A549 (cell line): ENCODE measurements around the gene ELF3. TPM values are rescaled to one million over a fixed set of nuclear protein-coding genes. Genes with fewer than 3 reads are reported as not detected.
A peak's percentile ranks its signal among the peaks of the same experiment; 100 is the strongest.

ENCODE experiments used
- ATAC-seq, 2 experiments: fragments of 200-7000 bp in 1 of 2; fragments of >200 bp in 1 of 2; cut with Nextera tagmentation in 1 of 2; cut with Tn5 transposase in 1 of 2; 3 replicates each; pipeline versions ENCODE4 v1.8.0 to v1.9.1; 2018 to 2020; ENCODE audit warnings: mild to moderate bottlenecking in 1 of 2, moderate library complexity in 1 of 2
- CTCF ChIA-PET: fragments of 300-600 bp; sonication (Branson Sonifier 250); formaldehyde crosslinking; extraction: SDS; loops from one replicate; lab custom pipeline; 2021; ENCODE audit warnings: antibody characterized with exemption, inconsistent platforms; lab: Yijun Ruan, JAX
- POLR2A ChIA-PET: fragments of 350-600 bp; formaldehyde crosslinking; extraction: SDS; loops from one replicate; lab custom pipeline; 2021; ENCODE audit warnings: antibody characterized with exemption, inconsistent platforms; lab: Yijun Ruan, JAX
- DNase-seq, 2 experiments: peaks; one replicate each; pipeline versions ENCODE4 v3.0.0 to v3.0.0-alpha.2; 2011 to 2016; ENCODE audit warnings: low read depth in 1 of 2, low spot score in 1 of 2
- FAIRE-seq: peaks from 2 replicates; lab custom pipeline; 2011; peaks lifted over from hg19 to GRCh38; lab: Jason Lieb, UNC
- H3K27ac ChIP-seq, 2 experiments: fragments of >200 bp; sonication (Bioruptor Twin); formaldehyde crosslinking; 3 replicates each; pipeline ENCODE4 v1.5.1; 2016 to 2017
- H3K4me1 ChIP-seq: fragments of >200 bp; sonication (Bioruptor Twin); formaldehyde crosslinking; 3 replicates; pipeline ENCODE4 v1.6.1; 2016
- H3K4me2 ChIP-seq: fragments of >200 bp; sonication (Bioruptor Twin); formaldehyde crosslinking; 3 replicates; pipeline ENCODE4 v1.6.1; 2016
- H3K4me3 ChIP-seq: fragments of >200 bp; sonication (Bioruptor Twin); formaldehyde crosslinking; 3 replicates; pipeline ENCODE4 v1.5.1; 2016
- H3K9me3 ChIP-seq: fragments of >200 bp; sonication (Bioruptor Twin); formaldehyde crosslinking; 3 replicates; pipeline ENCODE4 v1.6.1; 2016
- CBX2 ChIP-seq: fragments of 200-600 bp; sonication (generic); IDR thresholded peaks from 2 replicates; pipeline ENCODE4 v1.6.1; 2016; ENCODE audit warnings: low read depth, mild to moderate bottlenecking, borderline replicate concordance
- CBX8 ChIP-seq: fragments of 200-600 bp; sonication (generic); IDR thresholded peaks from 2 replicates; pipeline ENCODE4 v1.6.1; 2016
- CEBPB ChIP-seq, 2 experiments: fragments of >200 bp in 1 of 2; sonication (Bioruptor Twin) in 1 of 2; formaldehyde crosslinking in 1 of 2; IDR thresholded peaks; 2 replicates each; pipeline ENCODE4 v1.6.1; 2012 to 2016
- CHD4 ChIP-seq: fragments of 200-600 bp; sonication (generic); IDR thresholded peaks from 2 replicates; pipeline ENCODE4 v1.6.1; 2016; ENCODE audit warnings: antibody characterized with exemption, mild to moderate bottlenecking, borderline replicate concordance
- EHF ChIP-seq: fragments of 250-450 bp; sonication (Bioruptor Pico); IDR thresholded peaks from 2 replicates; pipeline ENCODE4 v1.5.0; 2020; ENCODE audit warnings: mild to moderate bottlenecking
- EP300 ChIP-seq, 2 experiments: fragments of >200 bp; sonication (Bioruptor Twin); formaldehyde crosslinking; IDR thresholded peaks; 2 replicates in 1 of 2; 3 replicates in 1 of 2; pipeline ENCODE4 v1.6.1; 2016 to 2017
- FOSB ChIP-seq: fragments of 250-450 bp; sonication (Bioruptor Pico); IDR thresholded peaks from 2 replicates; pipeline ENCODE4 v1.5.0; 2020; ENCODE audit warnings: mild to moderate bottlenecking, moderate library complexity
- FOSL2 ChIP-seq, 2 experiments: fragments of 450-650 bp in 1 of 2; fragments of >200 bp in 1 of 2; sonication (Bioruptor Twin) in 1 of 2; formaldehyde crosslinking; IDR thresholded peaks; 2 replicates each; pipeline versions ENCODE4 v1.5.0 to v1.6.1; 2016 to 2020; ENCODE audit warnings: mild to moderate bottlenecking in 1 of 2, moderate library complexity in 1 of 2
- GATA3 ChIP-seq: IDR thresholded peaks from 2 replicates; pipeline ENCODE4 v1.6.1; 2012; ENCODE audit warnings: borderline replicate concordance
- HOXA7 ChIP-seq: fragments of 250-450 bp; sonication (Bioruptor Pico); IDR thresholded peaks from 2 replicates; pipeline ENCODE4 v1.5.0; 2020; ENCODE audit warnings: mild to moderate bottlenecking, moderate library complexity
- HOXB13 ChIP-seq: fragments of 250-450 bp; sonication (Bioruptor Pico); IDR thresholded peaks from 2 replicates; pipeline ENCODE4 v1.5.0; 2020; ENCODE audit warnings: low read depth, mild to moderate bottlenecking, moderate library complexity
- JUN ChIP-seq, 2 experiments: fragments of >200 bp; sonication (Bioruptor Twin); formaldehyde crosslinking; IDR thresholded peaks; 2 replicates in 1 of 2; 3 replicates in 1 of 2; pipeline ENCODE4 v1.6.1; 2016 to 2017
- JUNB ChIP-seq: fragments of >200 bp; sonication (Bioruptor Twin); formaldehyde crosslinking; IDR thresholded peaks from 2 replicates; pipeline ENCODE4 v1.6.1; 2016
- MAZ ChIP-seq: fragments of 150-350 bp; IDR thresholded peaks from 2 replicates; pipeline ENCODE4 v1.6.1; 2014; ENCODE audit warnings: antibody characterized with exemption, low read depth, low read length, borderline replicate concordance
- NPAS2 ChIP-seq: fragments of 250-450 bp; sonication (Bioruptor Pico); IDR thresholded peaks from 2 replicates; pipeline ENCODE4 v1.8.0; 2022; ENCODE audit warnings: mild to moderate bottlenecking, moderate library complexity, borderline replicate concordance
- PHF8 ChIP-seq: fragments of 200-600 bp; sonication (generic); IDR thresholded peaks from 2 replicates; pipeline ENCODE4 v1.6.1; 2016; ENCODE audit warnings: low read depth, mild to moderate bottlenecking, antibody characterized with exemption, moderate library complexity, borderline replicate concordance
- POLR2A ChIP-seq: IDR thresholded peaks from 2 replicates; pipeline ENCODE4 v1.6.1; 2012; ENCODE audit warnings: mild to moderate bottlenecking, low read length
- POLR2AphosphoS2 ChIP-seq: conservative IDR thresholded peaks from 2 replicates; pipeline ENCODE4 v1.6.1; 2012; ENCODE audit warnings: low read length, improper control_type of control experiment, inconsistent platforms
- RAD21 ChIP-seq, 2 experiments: fragments of >200 bp in 1 of 2; sonication (Bioruptor Twin) in 1 of 2; formaldehyde crosslinking in 1 of 2; IDR thresholded peaks in 1 of 2; conservative IDR thresholded peaks in 1 of 2; 2 replicates in 1 of 2; 3 replicates in 1 of 2; pipeline ENCODE4 v1.6.1; 2012 to 2018; ENCODE audit warnings: inconsistent platforms in 1 of 2
- SMC3 ChIP-seq: fragments of >200 bp; sonication (Bioruptor Twin); formaldehyde crosslinking; IDR thresholded peaks from 3 replicates; pipeline ENCODE4 v1.6.1; 2018; ENCODE audit warnings: inconsistent platforms
- TFCP2L1 ChIP-seq: fragments of 250-450 bp; sonication (Bioruptor Pico); IDR thresholded peaks from 2 replicates; pipeline ENCODE4 v1.5.0; 2021; ENCODE audit warnings: mild to moderate bottlenecking
- WGBS: methylation state at CpG from one replicate; pipeline ENCODE4 v1.1.6; 2017; ENCODE audit errors: missing lambda C conversion rate; 5-methylcytosine and 5-hydroxymethylcytosine counted together
- polyA minus RNA-seq: library from RNA; depleted of rRNA, polyadenylated mRNA; stranded (reverse); fragments of >200 nt; gene quantifications from 2 replicates; pipeline ENCODE4 v1.2.3, GENCODE V29; 2011; rRNA and poly(A)+ RNA removed
- polyA plus RNA-seq, 4 experiments: library from polyadenylated mRNA; depleted of rRNA in 3 of 4; stranded (reverse); fragments of >200 nt; fragmentation: RNase III in 1 of 4; extraction: RNeasy Plus Mini Kit Qiagen cat#74134 plus additional on column Dnase treatment in 1 of 4; gene quantifications; 2 replicates in 3 of 4; 3 replicates in 1 of 4; pipeline ENCODE4 v1.2.3, GENCODE V29; 2011 to 2017
- TF ChIP-seq, protein P1 (sequence below): fragments of 150-350 bp; IDR thresholded peaks from 2 replicates; pipeline ENCODE4 v1.6.1; 2014; ENCODE audit warnings: low read depth, mild to moderate bottlenecking, low read length
- TF ChIP-seq, protein P2 (sequence below): fragments of 250-450 bp; sonication (Bioruptor Pico); IDR thresholded peaks from 2 replicates; pipeline ENCODE4 v1.5.0; 2021; ENCODE audit warnings: mild to moderate bottlenecking, moderate library complexity, borderline replicate concordance
- TF ChIP-seq, protein P3 (sequence below): IDR thresholded peaks from 2 replicates; pipeline ENCODE4 v1.6.1; 2012; ENCODE audit warnings: low read depth, borderline replicate concordance
- TF ChIP-seq, protein P4 (sequence below): fragments of >200 bp; sonication (Bioruptor Twin); formaldehyde crosslinking; IDR thresholded peaks from 3 replicates; pipeline ENCODE4 v1.6.1; 2016
- TF ChIP-seq, protein P5 (sequence below): IDR thresholded peaks from 2 replicates; pipeline ENCODE4 v1.6.1; 2012
- TF ChIP-seq, protein P6 (sequence below): IDR thresholded peaks from 2 replicates; pipeline ENCODE4 v1.6.1; 2012

The ELF3 gene
- polyA plus RNA-seq (2011; rRNA removed) (334 and 365 TPM in 2 replicates), polyA plus RNA-seq (2017; fragmentation: RNase III; extraction: RNeasy Plus Mini Kit Qiagen cat#74134 plus additional on column Dnase treatment) (138 to 180 TPM (median 179 TPM) in 3 replicates), polyA minus RNA-seq (661 and 758 TPM in 2 replicates)
- polyA plus RNA-seq (2012; cell fraction: cytosol; rRNA removed): 197 and 257 TPM in 2 replicates
- 1,053 and 1,132 TPM in 2 replicates for polyA plus RNA-seq (2012; cell fraction: nucleus; rRNA removed)

DNA sequence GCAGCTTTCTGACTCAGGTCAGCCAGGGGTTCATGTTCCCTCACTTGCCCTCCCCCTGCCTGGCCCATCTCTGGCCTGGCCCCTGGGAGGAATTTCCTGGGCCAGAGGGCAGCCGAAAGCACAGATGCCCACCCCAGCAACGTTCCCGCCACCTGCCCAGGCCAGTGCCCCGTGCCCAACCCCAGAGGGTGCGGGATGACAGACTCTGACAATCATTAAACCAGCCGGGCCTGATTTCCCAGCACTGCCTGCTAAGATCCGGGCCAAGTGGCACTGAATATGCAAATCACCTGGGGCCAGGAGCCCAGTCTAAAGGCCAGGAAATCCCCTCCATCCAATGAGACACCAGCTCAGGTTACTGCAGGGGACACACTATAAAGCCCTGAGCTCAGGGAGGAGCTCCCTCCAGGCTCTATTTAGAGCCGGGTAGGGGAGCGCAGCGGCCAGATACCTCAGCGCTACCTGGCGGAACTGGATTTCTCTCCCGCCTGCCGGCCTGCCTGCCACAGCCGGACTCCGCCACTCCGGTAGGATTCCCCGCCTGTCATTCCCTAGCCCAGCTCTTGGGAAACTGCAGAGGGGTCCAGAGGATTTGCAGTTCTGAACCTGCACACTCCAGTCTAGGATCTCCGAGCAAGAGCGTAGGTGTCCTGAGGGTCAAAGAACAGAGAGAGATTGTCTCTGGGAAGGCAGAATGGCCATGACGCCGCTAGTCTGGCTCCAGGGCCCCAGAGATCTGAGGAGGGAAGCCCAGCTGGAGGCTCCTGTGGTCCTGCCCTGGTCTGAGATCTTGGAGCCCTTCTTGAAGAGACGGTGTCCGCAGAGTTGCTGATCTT, at the start of gene ELF3:
Gene ELF3, plus strand, starts transcription at position 408 of the 836 bp plus-strand sequence. CDS start 550 bp downstream, outside the sequence.
- Histone ChIP-seq H3K27ac (peak within 1 kb of the TSS; percentile 93 to 94), H3K4me3 (peak within 1 kb of the TSS; percentile 95), H3K9me3 (no peaks in the 10 kb centered on the region), H3K4me1 (peaks cover 64% of the 10 kb centered on the region), H3K4me2 (peak within 1 kb of the TSS; percentile 88)
- 2% methylated on average over 11 of the region's 24 CpGs for WGBS
- POLR2A ChIA-PET: interaction anchor here (0.6 to 3.7 kb wide), 37 partner anchors 9 to 547 kb away, joined by 3 to 147 read pairs (median 5); partner anchors contain the start of genes GPR37L1 and RNPEP
- CTCF ChIA-PET: interaction anchor here (0.6 to 46.8 kb wide), 24 partner anchors 7 to 115 kb away, joined by 3 to 1624 read pairs (median 5); partner anchors contain the start of gene GPR37L1
- FAIRE-seq (peak; percentile 99), DNase-seq (peak; percentile 98 to 100), ATAC-seq (peak; percentile 83 to 87)
- TF ChIP-seq CEBPB (IDR thresholded peaks at IDR 0.05): 0 out of 4 replicates have a peak, but pooled peaks of 1 of the 2 experiments have one; percentile 20
- TF ChIP-seq CBX2: no peak
- no peak for TF ChIP-seq CBX8
- TF ChIP-seq, protein P1, sequence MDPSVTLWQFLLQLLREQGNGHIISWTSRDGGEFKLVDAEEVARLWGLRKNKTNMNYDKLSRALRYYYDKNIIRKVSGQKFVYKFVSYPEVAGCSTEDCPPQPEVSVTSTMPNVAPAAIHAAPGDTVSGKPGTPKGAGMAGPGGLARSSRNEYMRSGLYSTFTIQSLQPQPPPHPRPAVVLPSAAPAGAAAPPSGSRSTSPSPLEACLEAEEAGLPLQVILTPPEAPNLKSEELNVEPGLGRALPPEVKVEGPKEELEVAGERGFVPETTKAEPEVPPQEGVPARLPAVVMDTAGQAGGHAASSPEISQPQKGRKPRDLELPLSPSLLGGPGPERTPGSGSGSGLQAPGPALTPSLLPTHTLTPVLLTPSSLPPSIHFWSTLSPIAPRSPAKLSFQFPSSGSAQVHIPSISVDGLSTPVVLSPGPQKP: no peak
- peak; percentile 60; the same call in 1 of the 2 replicates for TF ChIP-seq HOXA7 (CRISPR knock-in tag)
- no peak for TF ChIP-seq CHD4
- no peak; the same call in 1 of the 2 replicates for TF ChIP-seq HOXB13 (CRISPR knock-in tag)
- TF ChIP-seq POLR2A: peak; percentile 100
- TF ChIP-seq POLR2AphosphoS2: peak; percentile 75; the same call in 1 of the 2 replicates
- TF ChIP-seq EHF (CRISPR knock-in tag): no peak
- TF ChIP-seq, protein P2, sequence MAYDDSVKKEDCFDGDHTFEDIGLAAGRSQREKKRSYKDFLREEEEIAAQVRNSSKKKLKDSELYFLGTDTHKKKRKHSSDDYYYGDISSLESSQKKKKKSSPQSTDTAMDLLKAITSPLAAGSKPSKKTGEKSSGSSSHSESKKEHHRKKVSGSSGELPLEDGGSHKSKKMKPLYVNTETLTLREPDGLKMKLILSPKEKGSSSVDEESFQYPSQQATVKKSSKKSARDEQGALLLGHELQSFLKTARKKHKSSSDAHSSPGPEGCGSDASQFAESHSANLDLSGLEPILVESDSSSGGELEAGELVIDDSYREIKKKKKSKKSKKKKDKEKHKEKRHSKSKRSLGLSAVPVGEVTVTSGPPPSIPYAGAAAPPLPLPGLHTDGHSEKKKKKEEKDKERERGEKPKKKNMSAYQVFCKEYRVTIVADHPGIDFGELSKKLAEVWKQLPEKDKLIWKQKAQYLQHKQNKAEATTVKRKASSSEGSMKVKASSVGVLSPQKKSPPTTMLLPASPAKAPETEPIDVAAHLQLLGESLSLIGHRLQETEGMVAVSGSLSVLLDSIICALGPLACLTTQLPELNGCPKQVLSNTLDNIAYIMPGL: no peak
- TF ChIP-seq, protein P3, sequence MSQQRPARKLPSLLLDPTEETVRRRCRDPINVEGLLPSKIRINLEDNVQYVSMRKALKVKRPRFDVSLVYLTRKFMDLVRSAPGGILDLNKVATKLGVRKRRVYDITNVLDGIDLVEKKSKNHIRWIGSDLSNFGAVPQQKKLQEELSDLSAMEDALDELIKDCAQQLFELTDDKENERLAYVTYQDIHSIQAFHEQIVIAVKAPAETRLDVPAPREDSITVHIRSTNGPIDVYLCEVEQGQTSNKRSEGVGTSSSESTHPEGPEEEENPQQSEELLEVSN: peak; percentile 59; the same call in 1 of the 2 replicates
- peak; percentile 67 for TF ChIP-seq GATA3
- TF ChIP-seq, protein P4, sequence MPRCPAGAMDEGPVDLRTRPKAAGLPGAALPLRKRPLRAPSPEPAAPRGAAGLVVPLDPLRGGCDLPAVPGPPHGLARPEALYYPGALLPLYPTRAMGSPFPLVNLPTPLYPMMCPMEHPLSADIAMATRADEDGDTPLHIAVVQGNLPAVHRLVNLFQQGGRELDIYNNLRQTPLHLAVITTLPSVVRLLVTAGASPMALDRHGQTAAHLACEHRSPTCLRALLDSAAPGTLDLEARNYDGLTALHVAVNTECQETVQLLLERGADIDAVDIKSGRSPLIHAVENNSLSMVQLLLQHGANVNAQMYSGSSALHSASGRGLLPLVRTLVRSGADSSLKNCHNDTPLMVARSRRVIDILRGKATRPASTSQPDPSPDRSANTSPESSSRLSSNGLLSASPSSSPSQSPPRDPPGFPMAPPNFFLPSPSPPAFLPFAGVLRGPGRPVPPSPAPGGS: peak; percentile 99
- TF ChIP-seq, protein P5, sequence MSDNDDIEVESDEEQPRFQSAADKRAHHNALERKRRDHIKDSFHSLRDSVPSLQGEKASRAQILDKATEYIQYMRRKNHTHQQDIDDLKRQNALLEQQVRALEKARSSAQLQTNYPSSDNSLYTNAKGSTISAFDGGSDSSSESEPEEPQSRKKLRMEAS: peak; percentile 58
- TF ChIP-seq, protein P6, sequence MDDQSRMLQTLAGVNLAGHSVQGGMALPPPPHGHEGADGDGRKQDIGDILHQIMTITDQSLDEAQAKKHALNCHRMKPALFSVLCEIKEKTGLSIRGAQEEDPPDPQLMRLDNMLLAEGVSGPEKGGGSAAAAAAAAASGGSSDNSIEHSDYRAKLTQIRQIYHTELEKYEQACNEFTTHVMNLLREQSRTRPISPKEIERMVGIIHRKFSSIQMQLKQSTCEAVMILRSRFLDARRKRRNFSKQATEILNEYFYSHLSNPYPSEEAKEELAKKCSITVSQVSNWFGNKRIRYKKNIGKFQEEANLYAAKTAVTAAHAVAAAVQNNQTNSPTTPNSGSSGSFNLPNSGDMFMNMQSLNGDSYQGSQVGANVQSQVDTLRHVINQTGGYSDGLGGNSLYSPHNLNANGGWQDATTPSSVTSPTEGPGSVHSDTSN: peak; percentile 78
- TF ChIP-seq JUNB: no peak
- TF ChIP-seq FOSB: peak; percentile 81; the same call in 1 of the 2 replicates
- TF ChIP-seq NPAS2 (CRISPR knock-in tag): no peak
- TF ChIP-seq MAZ: peak; percentile 45; the same call in 1 of the 2 replicates
- TF ChIP-seq JUN (IDR thresholded peaks at IDR 0.05): peak; percentile 99
- TF ChIP-seq TFCP2L1: peak; percentile 81; the same call in 1 of the 2 replicates
- TF ChIP-seq PHF8: peak; percentile 92
- TF ChIP-seq FOSL2 (IDR thresholded peaks at IDR 0.05): no peak
- peak; percentile 34; the same call in 1 of the 2 replicates for TF ChIP-seq FOSL2 (CRISPR knock-in tag; IDR thresholded peaks at IDR 0.05)
- TF ChIP-seq EP300 (IDR thresholded peaks at IDR 0.05): peak in 1 of 2 experiments; percentile 36; a peak in 1 of 5 replicates
- peak; percentile 29 to 43 for TF ChIP-seq RAD21 (conservative IDR thresholded peaks at IDR 0.05 in 1 of 2, IDR thresholded peaks at IDR 0.05 in 1 of 2)
- TF ChIP-seq SMC3: peak; percentile 38; the same call in 1 of the 3 replicates
